HG03139 (cell line): Measurements from ENCODE around the gene CARD19.
A peak's percentile ranks its signal among the peaks of the same experiment; 100 is the strongest.

Experiments used
- ATAC-seq: cut with Tn5 transposase; IDR thresholded peaks from one replicate; pipeline ENCODE4 v1.9.1; 2021; ENCODE audit not compliant: unreplicated experiment

CARD19 gene

DNA sequence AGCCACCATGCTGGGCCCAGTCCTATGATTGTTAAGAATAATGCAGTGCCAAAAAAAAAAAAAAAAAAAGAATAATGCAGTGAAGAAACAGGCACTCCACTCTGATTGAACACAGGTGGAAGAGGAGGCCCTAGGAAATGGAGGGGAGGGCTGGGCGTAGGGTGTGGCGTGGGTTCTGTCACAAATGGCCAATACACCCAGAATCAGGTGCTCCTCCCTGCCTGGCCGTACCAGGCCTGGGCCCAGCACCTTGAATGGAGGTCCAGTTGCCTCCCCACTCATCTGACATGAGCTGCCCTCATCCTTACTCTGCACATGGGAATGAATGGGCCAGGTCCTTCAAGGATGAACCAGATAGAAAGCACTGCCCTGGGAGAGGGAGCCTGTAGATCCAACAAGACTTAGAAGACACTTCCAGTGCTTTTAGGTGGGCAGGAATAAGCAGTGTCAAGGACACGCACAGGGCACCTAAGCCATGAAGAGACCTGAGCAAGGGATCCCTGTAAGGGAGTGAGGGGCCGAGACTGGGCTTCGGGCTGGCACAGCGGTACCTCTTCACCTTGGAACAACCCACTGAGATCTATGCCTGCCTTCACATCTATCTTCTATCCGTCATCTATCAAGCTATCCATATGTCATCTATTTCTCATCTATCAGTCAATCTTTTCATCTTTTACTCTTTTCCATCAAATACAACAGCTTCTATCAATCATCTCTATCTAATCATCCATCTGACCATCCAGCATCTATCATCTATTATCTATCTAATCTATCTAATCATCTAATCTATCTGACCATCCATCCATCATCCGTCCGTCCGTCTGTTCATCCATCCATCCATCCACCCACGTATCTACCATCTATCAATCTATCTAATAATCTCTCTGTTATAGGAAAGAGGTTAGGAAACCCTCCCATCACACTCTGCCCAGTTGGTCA, 22.2 kb downstream of the CARD19 start:
- ATAC-seq, result no peak

DNA sequence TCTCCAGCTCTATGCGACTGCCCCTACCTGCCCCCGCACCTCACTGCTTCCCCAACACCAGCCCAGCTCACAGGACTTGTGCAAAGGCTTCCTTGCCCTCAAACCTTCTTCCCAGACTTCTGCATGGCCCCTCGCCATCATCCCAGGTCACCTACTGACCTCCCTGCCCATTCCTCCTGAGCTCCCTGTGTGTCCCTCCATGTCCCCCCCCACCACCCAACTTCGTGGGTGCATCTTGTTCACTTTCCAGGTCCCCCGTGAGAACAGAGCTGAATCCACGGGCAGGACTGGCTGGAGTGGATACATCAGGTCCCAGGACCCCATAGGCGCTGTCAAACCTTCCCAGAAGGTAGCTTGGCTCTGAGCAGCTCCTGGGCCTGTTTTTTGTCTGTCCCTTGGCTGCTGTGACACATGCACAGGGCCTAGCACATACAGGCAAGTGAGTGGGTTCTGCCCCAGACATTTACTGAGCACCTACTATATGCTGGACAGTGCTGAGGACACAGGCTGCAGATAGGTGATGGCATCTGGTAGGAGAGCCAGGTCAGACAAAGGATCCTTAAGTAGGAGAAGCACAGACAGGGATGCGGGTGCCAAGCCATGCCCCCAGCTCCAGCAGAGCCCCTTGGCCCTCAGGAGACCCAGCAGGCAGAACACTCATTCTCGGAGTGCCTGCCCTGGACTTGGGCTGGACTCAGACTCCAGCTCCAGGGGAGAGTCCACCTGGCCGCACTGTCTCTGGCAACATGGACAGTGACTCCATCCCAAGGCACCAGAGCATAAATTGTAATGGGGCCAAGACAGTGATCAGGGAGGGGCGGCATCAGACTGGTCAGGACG, 23.1 kb downstream of the CARD19 start:
- ATAC-seq, result no peak

DNA sequence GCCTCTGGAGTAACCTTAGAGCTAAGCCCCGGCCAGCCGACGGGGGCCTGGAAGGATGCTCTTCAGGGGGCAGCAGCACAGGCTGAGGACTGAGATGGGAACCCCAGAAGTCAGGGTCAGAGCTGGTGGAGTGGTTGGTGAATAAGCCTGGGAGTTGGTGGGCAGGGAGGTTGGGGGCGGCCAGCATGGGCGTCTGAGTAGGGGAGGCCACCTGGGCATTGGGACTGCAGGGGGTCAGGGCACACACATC, 23.6 kb downstream of the CARD19 start:
- no peak for ATAC-seq

DNA sequence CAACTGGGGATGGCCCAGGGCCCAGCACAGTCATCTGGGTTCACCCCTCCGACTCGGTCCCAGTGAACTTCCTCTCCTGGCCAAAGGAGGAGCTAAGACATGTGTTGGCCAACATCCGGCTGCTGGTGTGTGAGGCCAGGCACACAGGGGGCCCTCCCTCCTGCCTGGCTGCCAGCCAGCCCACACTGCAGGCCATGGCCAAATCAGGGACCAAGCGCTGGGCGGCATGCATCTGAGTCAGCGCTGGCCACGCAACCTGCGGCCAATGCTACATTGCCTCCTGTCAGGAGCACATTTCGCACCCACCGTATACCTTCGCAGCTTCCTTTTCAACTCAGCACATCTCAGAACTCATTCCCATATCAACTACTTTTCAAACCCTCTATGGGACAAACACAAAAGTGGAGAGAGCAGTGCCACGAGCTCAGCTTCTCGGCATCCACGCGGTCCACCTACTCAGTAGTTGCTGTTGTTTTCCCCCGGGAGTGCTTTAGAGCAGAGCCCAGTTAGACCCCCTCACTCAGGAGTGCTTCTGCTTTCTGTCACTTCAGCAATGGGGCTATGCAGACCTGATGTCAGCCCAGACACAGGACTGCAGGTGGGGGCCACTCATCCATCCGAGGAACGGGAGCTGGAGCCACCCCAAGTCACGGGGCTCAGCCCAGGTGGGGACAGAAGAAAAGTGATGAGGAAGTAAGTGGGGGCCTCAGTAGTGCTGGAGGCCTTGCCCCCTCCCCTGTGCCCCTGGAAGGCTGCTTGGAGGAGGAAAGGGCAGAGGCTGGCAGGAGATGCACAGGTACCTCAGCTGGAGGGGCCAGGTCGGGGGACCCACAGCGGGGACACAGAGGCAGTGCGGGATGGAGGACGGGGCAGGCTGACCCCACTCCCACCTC, 24.2 kb downstream of the CARD19 start:
- peak; percentile 75 for ATAC-seq

DNA sequence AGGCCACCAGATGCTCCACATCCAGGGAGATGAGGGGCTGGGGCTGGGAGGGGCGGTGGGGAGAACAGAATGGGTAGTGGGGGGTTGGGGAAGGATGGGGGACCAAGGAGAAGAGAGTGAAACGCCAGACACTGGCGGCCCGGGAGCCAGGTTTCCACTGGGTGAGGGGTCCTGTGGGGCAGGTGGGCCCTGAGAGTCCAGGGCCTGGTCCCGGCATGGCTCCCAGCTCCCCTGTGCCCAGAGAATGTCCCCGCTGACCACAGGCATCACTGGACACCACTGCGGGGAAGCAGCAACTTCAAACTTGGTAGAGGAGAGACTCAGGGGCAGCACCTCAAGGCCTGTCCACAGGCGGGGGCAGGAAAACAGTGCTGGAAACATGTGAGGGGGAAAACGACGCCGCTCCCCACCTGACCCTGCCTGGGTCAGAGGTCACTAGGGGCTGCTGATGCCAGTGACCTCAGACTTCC, 24.9 kb downstream of the CARD19 start:
- no peak for ATAC-seq

DNA sequence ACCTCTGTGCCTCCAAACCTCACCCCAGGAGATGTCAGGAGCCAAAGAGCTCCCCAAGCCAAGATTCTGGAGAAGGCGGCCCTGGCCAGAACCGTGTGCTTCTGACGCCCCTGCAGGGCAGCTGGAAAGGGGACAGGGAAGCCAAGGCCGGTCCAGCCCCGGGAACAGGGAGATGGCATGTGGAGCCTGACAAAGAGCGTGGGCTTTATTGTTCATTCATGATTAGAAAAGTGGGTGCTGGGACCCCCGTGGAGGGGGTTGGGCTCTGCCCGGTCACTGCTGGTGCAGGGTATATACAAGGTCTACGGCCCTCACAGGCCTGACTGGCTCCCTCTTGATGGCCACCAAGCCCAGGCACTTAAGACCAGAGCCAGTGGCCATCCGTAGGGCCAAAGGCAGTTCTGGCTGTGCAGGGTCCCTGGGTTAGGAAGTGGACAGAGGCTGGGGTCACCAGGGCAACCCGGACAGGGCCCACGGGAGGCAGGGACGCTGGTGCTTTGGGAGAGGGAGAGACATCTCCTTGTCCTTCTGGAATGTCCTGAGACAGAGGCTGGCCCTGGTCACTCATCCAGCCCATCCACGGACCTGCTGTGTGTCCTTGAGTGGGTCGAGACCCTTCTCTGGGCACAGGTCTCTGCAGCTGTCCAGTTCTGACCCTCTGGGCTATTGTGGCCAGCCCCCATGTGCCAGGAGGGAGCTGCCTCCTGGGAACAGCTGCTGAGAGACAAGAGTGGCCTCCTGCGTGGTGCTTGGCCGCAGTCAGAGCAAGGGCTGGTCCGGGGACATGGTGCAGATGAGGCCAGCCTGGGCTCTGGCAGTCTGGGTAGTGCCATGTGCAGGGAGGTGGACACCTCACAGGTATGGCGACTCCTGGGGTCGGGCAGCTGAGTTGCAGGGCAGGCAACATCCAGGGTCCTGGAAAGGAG, 25.6 kb downstream of the CARD19 start:
- ATAC-seq, result no peak

DNA sequence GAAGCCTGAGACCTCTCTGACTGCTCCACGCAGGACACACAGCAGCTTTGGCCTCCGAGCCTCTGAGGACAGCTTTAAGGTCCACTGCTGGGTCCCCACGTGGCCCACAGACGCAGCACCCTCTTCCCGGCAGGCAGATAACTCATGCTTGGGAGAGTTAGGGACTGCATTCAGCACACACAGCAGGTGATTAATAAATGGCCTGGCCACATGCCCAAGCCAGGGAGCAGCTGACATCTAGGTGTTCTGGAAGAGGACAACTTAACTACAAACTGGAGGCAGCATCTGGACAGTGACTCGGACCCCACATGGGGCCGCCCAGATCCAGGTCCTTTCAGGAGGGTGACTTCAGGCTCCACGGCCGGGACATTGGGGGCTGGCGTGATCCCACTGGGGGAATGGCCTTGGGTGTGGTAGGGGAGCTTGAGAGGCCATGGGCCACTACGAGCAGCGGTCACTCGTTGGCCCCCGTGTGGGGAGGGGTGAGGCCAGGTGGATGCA, 26.8 kb downstream of the CARD19 start:
- no peak for ATAC-seq

DNA sequence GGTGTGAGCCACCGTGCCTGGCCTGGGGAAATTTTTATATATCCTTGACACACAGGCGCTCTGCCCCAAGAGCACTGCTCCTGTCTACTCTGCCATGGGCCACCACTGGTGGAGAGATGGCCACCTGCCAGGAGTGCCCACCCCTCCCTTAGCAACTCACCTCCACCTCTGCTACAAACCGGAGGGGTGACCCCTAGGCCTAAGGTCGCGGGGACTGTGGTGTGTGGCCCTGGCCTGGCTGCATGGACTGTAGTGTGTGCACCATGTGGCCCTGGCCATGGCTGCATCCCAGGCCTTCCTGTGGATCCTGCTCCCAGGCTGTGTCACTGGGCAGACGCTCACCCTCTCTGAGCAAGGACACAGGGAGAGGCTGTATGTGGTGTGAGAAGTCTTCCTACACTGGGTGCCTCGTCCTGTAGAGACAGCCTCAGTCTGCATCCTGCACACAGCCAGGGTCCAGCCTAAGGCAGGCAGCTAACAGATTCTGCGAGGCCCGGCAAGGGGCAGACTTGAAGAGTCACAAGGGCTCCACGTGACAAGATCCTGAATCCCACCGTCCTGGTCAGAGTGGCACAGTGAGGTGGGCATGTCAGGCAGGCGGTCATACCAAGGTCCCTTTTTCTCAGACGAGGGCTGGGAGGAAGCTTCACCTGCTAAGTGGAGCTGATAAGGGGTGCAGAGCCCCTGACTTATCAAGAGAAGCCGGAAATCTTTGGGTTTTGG, 27.7 kb downstream of the CARD19 start:
- ATAC-seq, result no peak

DNA sequence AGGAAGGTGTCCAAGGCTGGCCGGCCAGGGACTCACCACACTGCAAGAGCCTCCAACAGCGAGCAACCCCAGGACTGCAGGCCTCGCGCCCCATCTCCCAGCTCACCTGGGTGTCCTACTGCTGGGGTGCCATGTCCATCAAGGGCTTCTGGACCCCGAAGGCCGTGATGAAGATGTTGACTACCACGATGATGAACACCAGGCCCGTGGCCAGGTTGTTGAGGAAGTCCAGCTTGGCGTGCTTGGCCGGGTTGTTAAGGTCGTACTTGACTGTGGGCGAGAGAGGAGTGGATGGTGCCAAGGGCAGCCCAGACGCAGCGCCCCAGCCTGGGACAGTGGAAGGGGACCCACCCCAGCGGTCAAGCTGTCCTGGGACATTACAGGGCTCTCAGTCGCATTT, 28.8 kb downstream of the CARD19 start:
- no peak for ATAC-seq

DNA sequence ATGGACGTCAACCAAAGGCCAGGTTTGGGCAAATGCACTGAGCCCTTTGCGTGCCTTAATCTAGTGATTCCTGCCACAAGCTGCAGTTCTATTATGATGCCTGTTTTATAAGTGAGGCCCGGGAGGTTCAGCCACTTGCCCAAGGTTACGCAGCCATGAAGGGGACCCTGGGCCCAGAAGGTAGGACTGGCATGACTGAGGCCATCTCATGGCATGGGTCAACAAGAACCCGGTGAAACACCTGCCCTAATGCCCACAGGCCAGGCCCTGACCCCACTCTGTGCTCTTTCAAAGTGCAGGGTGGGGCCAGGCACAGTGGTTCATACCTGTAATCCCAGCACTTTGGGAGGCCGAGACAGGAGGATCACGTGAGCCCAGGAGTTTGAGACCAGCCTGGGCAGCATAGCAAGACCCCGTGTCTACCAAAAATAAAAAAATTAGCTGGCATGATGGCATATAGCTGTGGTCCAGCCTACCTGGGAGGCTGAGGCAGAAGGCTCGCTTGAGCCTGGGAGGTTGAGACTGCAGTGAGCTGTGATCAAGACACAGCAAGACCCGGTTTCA, 29.4 kb downstream of the CARD19 start:
- ATAC-seq, result no peak

DNA sequence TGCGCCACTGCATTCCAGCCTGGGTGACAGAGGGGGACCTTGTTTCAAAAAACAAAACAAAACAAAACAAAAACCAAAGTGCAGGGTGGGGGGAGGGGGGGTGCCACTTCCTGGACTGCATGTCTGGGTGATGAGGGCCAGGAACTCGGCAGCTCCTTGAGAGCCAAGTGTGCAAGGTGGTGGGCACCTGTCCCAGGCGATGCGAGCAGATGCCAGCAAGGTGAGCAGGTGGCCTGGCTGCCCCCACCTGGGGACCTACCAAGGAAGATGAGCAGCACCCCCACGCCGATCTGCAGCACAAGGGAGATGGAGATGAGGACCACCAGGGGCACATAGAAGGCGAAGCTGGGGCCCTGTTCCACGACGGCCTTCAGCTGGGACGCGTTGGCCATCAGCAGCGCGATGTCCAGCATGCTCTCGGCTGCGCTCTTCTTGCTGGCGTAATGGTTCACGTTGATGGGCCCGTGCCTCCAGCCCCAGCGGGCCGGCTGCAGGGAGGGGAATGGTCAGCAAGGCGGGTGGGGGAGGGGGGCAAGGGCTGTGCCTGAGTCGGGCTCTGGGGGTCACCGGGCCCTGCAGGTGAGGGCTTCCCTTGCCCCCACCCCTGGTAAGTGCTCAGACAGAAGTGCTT, 30.2 kb downstream of the CARD19 start:
- ATAC-seq, result no peak

DNA sequence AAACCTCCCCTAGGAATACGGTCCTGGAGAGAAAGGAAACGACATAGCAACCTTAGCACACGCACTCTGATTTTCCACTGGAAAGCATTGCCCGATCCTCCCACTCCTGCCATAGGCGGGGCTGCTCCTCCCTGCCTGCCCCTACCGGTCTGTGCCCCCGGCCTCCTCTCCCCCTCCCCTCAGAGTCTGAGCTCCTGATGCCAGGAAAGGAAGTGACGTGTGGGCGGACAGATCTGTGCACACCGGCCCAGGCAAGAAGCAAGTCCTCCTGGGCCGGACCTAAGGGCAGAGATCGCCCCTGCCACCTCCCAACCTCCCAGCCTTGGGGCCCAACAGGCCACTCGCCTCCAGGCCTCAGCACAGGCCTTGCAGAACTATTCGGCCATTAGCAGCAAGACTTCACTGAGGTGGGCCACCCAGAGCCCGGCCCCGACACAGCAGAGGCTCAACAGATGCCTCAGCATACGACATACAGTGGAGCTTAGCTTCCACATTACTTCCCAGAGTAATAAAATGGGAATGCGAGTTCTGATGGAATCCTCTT, 30.9 kb downstream of the CARD19 start:
- no peak for ATAC-seq

DNA sequence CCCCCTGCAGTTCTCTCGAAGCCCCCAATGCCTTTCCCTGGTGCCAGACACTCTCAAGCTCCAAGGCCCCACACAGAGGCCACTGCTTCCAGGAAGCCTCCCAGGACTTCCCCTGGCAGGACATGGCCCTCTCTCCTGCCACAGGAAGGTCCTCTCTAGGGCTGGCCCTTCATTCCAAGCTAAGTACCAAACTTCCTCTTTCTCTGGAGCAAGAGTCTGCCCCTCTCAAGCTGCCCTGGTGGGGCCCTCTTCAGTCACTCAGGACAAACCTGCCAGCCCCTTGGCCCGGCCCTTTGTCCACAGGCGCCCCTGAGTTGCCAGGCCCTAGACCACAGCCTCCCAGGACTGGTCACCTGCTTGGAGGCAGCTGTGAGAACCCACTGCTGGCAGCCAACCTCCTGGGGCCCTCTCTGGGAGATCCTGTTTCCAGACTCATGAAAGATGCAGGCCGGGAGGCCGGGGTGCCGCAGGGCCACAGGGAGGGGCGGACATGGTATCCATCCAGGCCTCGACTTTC, 31.4 kb downstream of the CARD19 start:
- ATAC-seq, result no peak

DNA sequence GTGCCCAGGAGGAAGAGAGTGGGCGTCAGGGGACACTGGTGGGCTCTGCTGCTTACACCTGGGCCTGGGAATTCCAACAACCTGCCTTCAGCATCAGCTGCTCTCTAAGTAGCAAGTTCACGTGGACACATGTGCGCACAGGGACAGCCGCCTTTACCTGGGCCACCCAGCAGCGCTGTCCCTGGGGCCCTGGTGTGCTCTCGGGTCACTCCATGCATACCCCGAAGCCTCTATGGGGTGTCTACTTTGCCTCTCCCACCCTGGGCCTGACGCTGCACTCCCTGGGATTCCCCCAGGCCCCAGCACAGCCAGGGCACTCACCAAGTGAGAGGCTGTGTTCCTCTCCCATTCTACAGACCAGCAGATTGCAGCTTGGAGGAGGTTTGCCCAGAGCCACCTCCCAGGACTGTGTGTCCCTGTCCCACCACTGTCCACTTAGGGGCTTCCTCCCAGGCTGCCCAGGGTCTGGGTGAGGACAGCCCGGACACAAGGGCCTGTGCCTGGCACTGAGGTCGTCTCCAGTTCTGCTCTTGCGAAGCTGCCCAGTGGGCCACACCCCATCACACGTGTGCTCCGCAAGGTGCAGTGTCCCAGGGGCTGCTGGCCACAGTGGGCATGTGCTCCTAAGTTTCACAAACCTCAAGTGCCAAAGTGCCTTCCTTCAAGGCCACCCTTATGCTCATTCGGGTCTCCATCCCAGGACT, 32.1 kb downstream of the CARD19 start:
- ATAC-seq, result no peak

DNA sequence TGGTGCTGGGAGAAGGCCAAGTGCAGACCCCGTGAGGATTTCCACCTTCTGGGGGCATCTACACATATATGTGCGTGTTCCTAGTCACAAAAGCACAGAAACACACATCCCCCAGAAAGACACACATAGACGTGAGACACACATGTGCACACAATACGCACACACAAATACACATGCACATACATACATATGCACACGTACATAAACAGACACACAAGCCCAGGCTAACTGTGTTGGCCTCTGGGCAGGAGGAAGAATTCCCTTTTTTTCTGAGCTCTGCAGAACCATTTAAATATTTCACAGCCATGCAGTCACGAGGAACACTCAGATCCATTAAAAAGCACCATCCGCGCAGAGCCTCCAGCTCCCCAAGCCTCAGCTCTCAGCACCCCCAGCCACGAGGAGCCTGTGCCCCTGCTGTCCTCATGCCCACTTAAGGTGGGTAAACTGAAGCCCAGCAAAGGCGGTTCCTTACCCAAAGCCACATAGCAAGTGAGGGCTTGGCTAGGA, 32.8 kb downstream of the CARD19 start:
- ATAC-seq, result no peak

DNA sequence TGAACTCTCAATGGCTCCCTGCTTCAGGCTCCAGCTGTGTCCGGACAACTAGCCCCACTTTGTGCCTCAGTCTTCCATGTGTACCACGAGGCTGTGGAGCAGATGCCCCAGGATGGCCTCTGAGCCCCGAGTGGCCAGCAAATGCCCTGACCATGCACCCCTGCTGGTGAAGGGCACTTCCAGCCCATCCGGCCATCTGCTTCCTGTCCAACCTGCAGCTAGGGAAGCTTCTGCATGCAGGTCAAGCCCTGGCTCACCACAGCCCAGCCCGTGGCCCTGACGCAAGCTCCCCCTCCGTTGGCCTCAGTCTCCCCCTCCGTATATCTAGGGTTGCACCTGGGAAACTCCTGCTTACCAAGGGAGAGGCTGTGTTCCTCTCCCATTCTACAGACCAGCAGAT, 33.3 kb downstream of the CARD19 start:
- no peak for ATAC-seq
